ENCODE data around the gene HMGA1.
A peak's percentile ranks its signal among the peaks of the same experiment; 100 is the strongest.

The HMGA1 gene

DNA sequence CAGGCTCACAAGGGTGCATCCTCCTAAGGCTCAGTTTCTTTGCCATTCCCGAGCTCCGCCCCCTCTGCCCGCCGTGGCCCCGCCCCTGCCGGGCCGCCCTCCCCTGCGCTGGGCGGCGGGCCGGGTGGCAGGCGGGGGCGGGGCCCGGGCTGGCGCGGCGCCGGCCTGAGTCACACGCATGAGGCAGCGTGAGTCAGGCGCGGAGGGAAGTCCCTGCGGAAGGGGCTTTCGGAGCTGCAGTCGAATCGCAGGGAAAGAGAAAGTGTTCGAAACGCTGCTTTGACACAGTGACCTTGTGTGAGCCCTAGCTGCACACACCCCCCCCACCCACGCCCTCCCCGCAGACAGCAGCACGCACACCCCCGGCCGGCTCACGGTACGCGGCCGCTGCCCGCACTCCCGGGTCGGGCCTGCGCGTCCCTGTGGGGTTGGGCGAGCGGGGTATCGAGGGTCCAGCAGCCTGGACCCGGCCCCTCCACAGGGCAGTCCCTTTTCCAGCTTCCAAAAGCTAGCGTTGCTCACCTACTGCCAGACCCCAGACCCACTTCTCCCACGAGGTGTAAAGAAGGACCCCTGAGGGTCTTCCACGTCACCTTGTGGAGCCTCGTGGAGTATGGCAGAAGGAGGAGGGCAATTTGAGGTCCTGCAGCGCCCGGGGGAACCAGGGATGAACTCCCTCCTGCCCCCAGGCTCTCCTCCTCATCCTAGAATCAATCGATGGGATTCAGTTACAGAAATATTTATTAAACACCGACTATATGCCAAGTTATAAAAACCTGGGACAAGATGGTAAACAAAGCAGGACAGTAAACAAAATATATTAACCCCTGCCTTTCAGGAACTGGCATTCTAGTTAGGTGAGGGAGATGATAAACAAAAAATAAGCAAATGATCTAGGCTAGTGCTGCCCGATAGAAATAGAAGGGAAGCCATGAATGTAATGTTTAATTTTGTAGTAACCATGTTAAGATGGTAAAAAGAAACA, 12.4 kb upstream of the HMGA1 start:
- peak; percentile 95 for DNase-seq (ENCODE audit: low spot score)

DNA sequence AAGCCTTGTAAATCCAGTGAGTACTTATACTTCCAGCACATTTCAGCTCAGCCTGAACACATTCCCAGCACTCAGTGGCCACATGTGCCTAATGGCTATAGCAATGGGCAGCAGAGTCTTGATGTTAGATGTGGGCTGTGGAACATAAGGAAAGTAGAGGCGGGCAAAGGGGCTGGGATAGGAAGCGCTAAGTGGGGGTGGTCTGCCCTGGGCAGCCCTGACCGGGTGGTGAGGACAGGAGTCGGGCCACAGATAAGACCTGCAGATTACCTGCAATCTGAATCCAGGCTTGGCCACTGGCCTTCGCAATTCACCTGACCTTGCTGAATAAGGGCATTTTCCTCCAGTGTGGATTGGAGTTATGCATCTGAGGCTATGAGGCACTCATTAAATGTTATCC, 11.1 kb upstream of the HMGA1 start:
- no peak for DNase-seq (ENCODE audit: low spot score)

DNA sequence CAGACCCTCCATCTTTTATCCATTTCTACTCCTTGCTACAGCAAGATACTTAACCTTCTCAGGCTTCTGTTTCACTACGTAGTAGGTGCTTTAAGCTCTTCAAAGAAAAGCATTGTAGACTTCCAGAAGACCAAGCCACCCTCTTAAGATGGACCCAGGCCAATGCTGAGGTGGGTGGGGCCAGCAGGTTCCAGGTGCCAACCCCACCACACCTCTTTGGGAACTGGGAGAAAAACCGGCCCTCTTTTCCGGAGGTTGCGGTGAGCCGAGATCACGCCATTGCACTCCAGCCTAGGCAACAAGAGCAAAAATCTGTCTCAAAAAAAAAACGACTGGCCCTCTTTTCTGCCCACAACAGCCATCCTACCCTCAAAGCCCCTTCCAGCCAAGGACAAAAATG, 10.6 kb upstream of the HMGA1 start:
- no peak for DNase-seq (ENCODE audit: low spot score)

DNA sequence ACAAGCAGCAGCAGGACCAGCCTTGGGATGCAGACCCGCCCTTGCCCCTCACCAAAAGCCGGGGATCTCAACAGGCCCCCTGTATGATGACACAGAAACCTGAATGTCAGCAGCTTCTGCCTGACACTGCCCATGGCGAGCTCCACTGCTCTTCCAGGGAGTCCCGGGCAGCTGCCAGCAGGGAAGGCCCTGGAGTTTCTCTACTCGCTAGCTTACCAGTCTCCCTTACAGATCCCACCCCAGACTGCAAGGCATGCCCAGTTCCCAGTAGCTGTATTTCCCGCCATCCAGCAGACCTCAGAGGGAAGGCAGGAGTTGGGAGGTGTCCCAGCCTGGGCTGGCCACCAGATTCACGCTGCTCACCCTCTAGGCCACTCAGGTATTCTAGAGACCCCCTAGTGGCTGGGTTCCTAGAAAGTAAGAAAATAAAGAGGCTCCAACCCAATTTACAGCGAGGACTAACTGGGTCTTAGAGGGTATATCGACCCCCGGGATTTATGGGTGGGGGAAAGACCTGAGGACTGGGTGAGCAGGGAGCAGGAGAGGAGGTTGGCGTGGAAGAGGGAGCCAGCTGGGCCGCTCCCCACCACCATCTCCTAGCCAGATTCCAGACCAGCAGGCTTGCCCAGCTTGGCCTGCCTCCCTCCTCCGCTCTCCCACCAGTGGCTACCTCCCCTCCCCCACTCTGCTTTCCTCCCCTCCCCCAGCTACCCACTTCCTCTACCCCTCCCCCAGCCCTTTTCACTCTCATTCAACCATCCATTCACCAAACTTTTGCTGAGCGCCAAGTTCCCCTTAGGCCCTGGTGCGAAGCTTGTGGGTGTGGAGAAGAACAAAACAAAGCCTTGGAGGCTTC, 9.7 kb upstream of the HMGA1 start:
- no peak for DNase-seq (ENCODE audit: low spot score)

DNA sequence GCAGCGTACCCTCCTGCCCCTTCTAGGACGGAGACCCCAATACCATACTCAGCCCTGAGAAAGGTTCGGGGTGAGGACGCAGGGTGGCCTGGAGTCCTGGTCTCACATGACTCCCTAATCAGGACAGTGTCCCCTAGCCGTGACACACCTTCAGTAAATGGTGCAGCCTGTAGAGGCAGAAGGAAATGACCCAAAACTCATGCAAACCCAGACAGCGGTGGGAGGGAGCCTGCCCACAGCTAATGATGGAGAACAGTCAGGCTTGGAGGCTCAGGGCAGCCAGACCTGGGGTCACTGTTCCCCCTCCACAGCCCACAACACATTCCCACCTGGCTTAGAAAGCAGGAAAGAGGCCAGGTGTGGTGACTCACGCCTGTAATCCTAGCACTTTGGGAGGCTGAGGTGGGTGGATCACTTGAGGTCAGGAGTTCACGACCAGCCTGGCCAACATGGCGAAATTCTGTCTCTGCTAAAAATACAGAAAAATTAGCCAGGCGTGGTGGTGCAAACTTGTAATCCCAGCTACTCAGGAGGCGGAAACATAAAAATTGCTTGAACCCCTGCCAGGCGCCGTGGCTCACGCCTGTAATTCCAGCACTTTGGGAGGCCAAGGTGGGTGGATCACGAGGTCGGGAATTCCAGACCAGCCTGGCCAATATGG, 8.8 kb upstream of the HMGA1 start:
- DNase-seq (ENCODE audit: low spot score) = no peak

DNA sequence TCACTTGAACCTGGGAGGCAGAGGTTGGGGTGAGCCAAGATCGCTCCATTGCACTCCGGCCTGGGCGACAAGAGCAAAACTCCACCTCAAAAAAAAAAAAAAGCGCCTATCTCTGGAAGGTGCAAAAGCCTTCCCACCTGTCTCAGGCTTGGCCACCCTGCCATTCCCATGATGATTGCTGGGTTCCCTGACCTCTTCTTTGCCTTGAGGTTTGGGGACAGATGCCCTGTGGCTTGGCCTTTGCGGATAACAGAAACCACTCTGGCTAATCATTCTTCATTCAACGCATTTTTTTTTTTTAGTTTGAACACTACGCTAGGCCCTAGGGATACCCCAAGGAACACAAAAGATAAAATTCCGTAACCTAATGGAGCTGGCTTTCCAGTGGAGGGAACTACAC, 6.8 kb upstream of the HMGA1 start:
- DNase-seq (ENCODE audit: low spot score) = no peak

DNA sequence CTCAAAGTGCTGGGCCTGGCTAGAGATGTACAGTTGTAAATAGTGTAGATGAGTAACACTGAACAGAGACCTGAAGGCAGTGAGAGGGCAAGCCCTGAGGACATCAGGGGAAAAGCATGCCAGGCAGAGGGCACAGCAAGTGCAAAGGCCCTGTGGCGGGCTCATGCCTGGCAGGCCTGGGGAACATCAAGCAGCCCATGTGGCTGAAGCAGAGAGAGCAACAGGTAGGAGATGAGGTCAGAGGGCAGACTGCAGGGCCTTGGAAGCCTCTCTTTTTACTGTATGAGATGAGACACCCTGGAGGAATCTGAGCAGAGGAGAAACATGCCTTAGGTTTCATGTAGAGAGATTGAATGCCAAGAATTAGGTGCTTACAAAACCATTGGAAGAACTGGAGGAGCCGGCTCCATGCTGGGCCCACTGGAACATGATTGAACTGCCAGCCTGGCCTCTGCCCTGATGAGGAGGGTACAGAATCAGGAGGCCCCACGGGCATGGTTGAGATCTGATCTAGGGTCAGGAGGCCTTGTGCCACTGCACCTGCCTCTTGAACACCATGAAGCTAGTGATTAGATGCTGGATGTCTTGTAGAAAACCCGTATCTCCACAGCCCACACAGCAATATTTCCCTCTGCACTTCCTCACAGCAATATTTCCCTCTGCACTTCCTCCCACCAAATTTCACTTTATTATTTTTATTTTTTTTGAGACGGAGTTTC, 5.9 kb upstream of the HMGA1 start:
- no peak for DNase-seq (ENCODE audit: low spot score)

DNA sequence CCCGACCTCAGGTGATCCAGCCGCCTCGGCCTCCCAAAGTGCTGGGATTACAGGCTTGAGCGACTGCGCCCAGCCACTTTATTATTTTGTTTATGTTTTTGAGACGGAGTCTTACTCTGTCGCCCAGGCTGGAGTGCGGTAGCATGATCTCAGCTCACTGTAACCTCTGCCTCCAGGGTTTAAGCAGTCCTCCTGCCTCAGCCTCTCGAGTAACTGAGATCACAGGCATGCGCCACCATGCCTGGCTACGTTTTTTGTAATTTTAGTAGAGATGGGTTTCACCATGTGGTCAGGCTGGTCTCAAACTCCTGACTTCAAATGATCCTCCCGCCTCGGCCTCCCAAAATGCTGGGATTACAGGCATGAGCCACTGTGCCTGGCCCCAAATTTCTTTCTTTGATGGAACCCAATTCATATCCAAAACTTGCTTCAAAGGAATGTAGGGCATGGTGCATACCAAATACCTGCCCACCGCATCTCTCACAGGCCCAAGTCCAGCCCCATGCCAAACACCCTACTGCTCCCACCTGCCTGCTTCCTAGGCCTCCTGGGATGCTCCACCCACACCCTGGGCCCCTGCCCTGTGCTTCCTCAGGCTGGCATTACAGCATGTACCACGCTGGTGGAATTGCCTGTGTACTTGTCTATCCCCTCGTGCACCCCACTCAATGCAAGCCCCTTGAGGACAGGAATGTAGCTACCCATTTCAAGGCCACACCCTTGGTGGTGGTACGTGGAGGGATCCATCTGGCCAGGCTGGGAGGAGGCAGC, 4.9 kb upstream of the HMGA1 start:
- no peak for DNase-seq (ENCODE audit: low spot score)

DNA sequence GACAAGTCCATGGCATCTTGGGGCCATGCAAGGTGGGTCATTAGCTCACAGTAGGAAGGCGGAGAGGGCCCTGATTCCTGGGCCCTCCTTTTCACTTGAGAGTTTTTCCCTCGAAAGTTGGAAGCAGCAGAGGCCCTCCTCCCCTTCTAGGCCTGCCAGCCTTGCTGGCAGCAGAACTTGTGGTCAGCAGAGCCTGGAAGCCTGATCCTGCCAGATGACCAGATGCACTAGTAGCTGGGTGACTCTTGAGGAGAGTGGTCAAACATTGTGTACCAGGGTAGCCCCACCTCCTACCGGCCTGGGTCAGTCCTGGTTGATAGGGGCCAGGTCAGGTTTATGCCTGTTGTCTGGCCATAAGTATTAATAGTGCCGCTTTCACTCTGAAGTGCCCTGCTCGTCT, 3.8 kb upstream of the HMGA1 start:
- no peak for DNase-seq (ENCODE audit: low spot score)

DNA sequence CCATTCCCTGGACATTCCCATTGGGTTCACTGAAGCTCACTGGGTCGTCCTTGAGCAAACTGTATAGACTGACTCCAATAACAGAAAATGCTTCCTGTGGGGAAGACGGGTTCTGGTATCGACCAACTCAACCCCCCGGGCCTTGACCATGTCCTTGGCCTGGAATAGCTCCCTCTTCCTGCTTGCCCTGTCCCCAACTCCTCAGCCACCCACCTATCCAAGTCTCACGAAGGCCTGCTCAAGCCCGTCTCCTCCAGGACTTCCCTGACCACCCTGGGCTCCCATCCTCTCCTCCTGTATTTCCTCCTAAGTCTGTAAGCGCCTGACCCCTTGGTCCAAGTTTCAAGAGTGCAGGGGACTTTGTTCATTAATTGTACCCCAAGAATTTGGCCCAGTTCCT, 2.8 kb upstream of the HMGA1 start:
- no peak for DNase-seq (ENCODE audit: low spot score)

DNA sequence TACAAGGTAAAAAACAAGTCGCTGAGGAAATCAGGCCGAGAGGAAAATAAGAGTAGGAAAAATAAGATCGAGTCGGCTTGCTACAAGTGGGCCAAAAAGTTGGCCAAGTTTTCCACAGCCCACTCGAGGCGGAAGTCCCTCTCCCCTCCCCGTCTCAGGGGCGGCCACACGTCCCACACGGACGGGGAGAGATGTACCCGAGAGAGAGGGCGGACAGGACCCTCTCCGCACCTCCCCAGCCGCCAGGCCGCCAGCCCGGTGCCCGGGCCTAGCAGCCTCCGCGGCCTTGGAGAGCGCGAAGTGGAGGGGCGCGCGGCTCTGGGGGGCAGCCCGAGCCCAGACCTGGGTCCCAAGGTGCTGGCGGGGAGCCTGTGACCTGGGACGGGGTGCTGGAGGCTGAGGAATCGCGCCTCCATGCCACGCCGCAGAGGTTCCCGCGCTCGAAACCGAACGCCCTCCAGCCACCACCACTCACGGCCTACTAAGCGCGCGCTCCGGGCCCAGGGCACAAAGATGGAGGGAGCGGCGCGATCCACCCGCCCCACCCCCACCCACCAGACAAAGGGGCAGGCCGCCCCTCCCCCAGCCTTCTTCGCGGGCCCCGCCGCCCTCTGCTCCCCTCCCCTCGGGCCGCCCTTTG, 1.9 kb upstream of the HMGA1 start:
- DNase-seq (ENCODE audit: low spot score) = no peak

DNA sequence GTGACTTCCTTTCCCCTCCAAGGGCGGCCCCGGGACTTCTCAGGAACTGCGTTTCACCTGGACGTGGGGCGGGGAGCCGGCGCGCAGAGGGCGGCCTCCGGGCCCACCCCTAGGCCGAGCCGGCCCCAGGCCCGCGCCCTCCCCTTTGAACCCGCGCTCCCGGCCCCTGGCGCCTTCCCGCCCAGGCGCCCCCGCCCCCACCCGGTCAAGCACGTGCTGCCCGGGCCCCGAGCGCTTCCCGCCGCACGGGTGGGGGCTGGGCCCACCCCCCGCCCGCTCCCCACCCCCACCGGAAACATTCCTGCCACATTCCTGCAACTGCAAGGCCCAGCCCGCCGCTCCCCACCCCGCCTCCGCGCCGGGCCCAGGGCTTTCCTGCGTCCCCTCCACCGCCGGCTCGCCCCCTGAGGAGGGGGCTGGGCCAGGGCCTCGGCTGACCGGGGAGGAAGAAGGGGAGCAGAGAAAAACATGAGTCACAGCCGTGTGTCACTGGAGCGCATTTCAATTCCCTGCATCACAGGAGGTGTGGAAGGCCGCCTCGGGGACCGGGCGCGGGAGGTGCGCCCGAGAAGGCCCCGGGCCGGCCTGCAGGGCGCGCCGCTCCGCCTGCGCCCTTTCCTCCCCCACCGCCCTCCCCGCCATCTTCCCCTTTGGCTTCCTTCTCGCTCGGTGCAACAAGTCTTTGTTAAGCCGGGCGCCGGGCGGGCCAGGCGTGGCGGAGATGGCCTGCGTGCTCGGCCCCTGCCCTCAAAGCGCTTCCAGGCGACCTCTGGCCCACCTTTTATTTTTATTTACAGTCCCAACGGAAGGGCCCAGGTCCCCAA, 1.2 kb upstream of the HMGA1 start:
- peak; percentile 94 for DNase-seq (ENCODE audit: low spot score)

DNA sequence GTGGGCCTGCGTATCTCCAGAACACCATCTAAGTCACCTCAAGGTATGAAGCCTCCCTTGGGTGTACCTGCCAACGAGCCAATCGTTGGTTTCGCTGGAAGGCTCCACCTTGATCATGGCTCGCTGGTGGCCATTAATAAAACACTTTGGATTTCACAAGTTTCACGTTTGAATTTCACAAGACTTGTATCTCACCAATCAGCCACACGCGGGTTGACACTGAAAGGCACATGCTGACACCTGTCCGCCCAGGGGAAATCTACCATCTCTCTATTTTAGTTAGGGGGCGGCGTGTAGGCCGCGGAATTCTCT, 586 bp upstream of the HMGA1 start:
- DNase-seq (ENCODE audit: low spot score) = no peak

DNA sequence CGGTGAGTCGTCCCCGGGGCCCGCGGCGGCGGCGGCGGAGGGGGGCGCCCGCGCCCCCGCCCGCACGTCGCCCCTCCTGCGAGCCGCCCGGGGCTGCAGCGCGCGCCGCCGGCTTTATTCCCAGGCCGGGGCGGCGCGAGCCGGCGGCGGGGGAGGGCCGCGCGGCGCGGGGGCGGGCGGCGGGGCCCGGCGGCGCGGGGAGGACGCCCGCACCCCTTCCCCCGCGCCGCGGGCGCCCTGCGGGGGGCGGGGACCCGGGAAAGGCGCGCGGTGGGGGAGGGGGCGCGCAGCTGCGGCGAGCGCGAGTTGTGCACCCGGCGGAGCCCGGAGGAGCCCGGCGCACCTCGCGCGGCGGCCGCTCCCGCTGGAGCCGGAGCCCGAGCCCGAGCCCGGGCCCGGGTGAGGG, 646 bp downstream of the HMGA1 start:
- DNase-seq (ENCODE audit: low spot score) = no peak

DNA sequence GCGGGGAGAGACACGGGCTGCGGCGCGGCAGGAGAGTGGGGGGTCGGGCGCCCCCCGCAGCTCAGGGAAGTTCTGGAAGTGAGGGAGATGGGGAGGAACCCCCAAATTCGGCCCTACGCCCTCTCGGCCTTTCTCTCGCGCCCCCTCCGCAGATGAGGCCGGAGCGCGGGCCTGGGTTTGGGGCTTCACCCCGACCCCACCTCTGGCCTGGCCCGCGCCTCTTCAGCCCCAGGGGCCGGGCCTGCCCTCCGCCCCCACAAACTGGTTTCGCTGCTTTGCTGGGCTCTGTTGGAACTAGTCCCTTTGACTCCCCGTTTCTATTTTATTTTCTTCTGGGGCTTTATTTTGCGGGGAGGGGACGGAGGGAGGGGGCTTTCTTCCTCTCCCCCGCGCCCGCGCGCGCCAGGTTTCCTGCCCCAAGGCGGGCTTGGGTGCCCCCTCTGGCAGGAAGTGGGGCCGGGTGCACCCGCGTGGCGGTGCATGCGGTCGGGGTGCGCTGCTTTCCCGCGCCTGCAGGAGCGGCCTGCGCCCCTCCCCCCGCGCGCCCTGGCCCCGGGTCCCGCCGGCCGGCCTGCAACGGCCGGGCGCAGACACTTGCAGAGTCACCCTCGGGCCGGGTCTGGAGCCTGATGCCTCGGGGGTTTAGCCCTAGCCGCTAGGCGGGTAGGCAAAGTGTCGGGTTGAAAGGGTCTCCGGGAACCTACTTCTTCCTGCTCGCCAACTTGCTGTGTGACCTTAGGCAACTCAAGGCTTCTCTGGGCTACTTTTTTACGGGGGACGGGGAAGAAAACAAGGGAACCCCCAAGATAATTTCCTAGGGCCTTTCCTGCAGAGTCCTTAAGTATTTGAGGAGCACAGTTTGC, 1.3 kb downstream of the HMGA1 start:
- DNase-seq (ENCODE audit: low spot score) = no peak

DNA sequence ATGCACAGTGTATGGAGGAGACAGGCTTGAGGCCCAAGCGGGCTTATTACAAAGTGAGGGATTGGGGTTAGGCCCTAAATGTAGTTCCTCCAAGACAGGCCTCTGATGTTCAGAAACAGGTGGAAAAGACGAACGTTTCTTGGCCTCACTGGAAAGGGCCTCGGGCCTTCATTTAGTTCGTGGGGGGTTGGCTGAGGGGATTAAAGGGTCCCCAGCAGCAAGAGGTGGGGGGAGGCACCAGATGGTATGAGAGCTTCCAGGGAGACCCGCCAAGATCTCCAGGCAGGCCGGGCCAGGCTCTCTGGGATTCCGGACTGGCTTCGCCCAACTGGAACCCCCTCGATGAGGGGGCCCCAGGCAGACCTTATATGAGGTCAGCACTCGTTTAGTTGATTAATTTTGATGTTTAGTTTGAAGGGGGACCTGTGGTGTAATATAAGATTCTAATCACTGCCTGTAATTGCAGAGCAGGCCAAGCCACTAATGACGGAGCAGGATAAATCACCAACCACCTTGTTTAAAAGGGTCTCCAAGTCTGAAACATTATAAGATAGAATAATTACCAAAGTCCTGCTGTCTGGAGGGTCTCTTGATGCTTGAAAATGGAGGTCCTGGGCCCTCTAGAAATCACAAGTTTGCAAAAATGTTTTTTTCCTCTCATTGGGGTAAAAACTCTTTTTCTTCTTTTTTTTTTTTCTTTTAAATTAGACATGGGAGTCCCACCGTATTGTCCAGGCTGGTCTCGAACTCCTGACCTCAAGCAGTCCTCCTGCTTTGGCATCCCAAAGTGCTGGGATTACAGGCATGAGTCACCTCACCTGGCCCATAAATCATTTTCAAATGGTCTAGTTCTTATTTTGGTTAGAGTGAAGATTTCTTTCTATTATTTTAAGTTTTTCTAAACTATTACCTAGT, 2.2 kb downstream of the HMGA1 start:
- DNase-seq (ENCODE audit: low spot score) = no peak

DNA sequence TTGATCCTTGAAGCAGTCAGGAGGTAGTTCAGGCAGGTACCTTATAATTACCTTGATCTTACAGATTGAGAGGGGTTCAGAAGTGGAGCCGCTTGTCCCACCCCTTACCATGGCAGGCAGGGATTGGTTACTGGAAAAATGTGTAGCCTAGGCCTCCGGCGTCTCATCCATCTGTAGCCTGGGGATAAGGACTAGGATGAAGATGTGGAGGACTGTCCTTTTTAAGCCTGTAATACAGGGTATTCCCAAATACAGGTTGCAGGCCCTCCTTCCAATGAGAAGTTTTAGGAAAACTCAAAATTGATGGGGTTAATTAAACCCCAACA, 2.8 kb downstream of the HMGA1 start:
- DNase-seq (ENCODE audit: low spot score) = no peak

DNA sequence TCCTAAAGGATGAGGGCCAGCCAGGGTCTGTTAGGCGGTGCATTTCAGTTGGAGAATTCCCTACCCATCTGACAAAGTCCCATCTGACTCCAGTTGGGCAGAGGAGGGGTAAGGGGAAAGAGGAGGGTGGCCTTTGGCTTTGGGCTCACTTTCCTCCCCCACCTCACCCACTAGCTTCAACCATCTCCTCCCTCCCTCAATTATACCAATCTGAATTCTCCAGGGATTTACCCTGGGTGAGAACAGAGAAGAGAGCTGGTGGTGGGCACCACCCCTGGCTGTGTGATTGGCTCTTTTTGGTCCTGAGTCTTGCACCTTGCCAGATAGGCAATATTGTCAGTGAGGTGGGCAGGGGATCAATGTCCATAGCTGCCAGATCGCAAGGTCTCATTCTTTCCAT, 3.2 kb downstream of the HMGA1 start:
- no peak for DNase-seq (ENCODE audit: low spot score)

Data from kidney capillary endothelial cell (primary cell).